Measurements from ENCODE around the gene AKT3.

Gene AKT3

DNA sequence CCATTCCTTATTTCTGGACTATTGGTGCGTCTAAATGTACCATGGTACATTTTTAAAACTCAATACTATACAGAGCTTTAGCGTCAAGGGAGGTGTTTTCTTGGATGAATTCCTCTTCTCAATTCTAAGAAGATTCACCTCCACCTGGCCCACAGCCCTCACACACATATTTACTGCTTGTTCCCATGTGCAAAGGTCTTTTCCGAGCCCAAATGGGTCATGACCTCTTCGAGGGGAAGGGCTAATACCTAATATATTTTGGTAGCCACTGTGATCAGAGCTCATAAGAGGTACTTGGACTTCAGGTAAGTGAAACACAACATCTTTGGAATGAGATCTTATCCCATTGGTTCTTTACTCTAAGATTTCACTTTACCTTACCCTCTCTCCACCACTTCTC lies 388.3 kb downstream of the AKT3 start:
- TF ChIP-seq, protein P1, sequence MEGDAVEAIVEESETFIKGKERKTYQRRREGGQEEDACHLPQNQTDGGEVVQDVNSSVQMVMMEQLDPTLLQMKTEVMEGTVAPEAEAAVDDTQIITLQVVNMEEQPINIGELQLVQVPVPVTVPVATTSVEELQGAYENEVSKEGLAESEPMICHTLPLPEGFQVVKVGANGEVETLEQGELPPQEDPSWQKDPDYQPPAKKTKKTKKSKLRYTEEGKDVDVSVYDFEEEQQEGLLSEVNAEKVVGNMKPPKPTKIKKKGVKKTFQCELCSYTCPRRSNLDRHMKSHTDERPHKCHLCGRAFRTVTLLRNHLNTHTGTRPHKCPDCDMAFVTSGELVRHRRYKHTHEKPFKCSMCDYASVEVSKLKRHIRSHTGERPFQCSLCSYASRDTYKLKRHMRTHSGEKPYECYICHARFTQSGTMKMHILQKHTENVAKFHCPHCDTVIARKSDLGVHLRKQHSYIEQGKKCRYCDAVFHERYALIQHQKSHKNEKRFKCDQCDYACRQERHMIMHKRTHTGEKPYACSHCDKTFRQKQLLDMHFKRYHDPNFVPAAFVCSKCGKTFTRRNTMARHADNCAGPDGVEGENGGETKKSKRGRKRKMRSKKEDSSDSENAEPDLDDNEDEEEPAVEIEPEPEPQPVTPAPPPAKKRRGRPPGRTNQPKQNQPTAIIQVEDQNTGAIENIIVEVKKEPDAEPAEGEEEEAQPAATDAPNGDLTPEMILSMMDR (IDR thresholded peaks at IDR 0.05; ENCODE audit: borderline replicate concordance, control extremely low read depth, extremely low read depth, insufficient read depth, missing control alignments): no peak
- DNase-seq (ENCODE audit: low spot score): no peak
- in situ Hi-C loops (cut with MboI; ENCODE audit: low sequenced_read_pairs, unreplicated experiment): no loop called here

- TF ChIP-seq, protein P1 (IDR thresholded peaks at IDR 0.05; ENCODE audit: borderline replicate concordance, control extremely low read depth, extremely low read depth, insufficient read depth, missing control alignments): no peak
- in situ Hi-C loops (cut with MboI; ENCODE audit: low sequenced_read_pairs, unreplicated experiment): no loop called here
- no peak for DNase-seq (ENCODE audit: low spot score)
Measured at GRCh38 chr1:243459059-243459458, 391.0 kb downstream of the AKT3 start.

DNA sequence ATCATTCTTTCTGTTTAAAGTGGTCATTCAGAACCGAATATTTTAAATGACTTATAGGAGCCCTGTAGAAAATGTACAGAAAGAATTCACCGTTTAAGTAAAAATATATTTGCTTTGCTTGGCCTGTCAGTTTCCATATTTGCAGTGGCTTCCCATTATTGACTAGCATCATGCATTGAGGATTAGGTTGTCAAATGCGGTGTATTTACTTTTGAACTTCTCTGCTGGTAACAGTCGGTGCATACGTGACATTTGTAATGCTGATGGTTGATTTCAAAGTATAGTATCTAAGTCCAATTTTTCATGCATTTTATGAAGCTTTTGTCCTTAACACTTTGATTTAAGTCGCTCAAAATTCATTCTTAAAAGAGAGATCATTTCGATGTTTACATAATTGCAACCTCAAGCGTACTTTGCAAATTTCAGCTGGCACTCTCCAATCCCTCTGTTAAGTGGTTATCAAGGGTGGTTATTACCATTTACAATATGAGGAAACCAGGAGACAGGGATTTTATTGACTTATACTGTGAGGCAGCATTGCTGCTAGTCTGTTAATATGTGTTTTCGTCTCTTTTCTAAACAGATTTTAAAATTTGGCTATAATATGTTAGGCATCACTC lies 392.6 kb downstream of the AKT3 start:
- TF ChIP-seq, protein P1 (IDR thresholded peaks at IDR 0.05; ENCODE audit: borderline replicate concordance, control extremely low read depth, extremely low read depth, insufficient read depth, missing control alignments): no peak
- no peak for DNase-seq (ENCODE audit: low spot score)
- in situ Hi-C loops (cut with MboI; ENCODE audit: low sequenced_read_pairs, unreplicated experiment): no loop called here

DNA sequence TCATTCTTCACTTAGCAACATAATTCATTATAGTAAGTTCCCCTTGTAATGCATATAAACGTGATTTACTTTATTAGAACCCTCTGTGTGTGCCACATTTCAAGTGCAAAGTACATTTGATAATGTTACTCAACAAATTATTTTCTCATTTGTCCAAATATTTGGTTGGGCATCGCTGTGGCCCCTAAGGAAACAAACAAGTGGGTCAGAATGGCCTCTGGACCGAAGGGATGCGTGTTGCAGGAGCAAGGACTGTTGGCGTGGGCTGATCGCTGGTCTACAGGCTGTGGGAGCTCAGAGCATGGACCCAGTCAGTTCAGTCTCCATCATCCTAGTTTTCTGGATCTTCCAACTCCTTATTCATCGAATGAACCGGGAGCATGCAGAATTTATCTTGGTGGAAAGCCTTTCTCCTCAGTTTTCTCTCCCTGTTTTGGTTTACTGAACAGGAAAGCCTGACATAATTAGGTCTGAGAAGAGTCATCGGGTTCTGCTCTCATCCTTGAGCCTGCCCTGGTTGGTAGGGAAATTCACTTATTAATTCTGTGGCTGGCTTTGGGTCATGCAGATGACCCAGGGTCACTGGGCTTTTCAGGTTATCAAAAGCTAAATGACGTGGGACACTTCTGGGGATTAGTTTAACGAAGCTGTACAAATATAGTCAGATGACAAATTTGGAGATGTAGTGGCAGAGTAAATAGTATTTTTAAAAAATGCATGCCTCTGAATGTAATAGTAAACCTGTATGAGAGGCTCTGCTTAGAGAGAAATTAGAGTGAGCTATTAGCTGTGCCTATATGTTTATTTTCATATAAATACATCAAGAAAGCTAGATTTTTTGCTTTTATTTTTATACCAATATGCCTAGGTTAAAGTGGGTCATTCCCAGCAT lies 394.0 kb downstream of the AKT3 start:
- in situ Hi-C loops (cut with MboI; ENCODE audit: low sequenced_read_pairs, unreplicated experiment): no loop called here
- TF ChIP-seq, protein P1 (IDR thresholded peaks at IDR 0.05; ENCODE audit: borderline replicate concordance, control extremely low read depth, extremely low read depth, insufficient read depth, missing control alignments): no peak
- DNase-seq (ENCODE audit: low spot score): no peak

- DNase-seq (ENCODE audit: low spot score): no peak
- TF ChIP-seq, protein P1 (IDR thresholded peaks at IDR 0.05; ENCODE audit: borderline replicate concordance, control extremely low read depth, extremely low read depth, insufficient read depth, missing control alignments): no peak
Measured at GRCh38 chr1:243454328-243454997, 395.6 kb downstream of the AKT3 start.

DNA sequence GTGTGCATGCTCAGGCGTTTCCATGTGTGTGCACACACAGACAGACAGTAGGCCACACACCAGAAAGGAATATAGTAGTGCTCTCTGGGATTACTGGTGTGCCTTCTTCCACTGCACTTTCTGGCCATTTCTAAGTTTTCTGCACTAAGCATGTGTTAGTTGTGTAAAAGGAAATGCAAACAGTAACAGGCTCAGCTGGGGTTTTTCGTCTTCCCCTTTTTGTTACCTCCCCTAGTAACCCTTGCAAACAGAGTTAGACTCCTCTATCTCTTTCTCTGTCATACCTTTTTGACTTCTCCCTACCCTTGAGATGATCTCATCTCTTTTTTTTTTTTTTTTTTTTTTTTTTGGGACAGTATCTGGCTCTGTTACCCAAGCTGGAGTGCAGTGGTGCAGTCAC lies 398.0 kb downstream of the AKT3 start:
- DNase-seq (ENCODE audit: low spot score): no peak
- TF ChIP-seq, protein P1 (IDR thresholded peaks at IDR 0.05; ENCODE audit: borderline replicate concordance, control extremely low read depth, extremely low read depth, insufficient read depth, missing control alignments): no peak
- in situ Hi-C loops (cut with MboI; ENCODE audit: low sequenced_read_pairs, unreplicated experiment): no loop called here

More at GRCh38 chr1:243454328-243454997, 395.6 kb downstream of the AKT3 start:
- in situ Hi-C loops (cut with MboI; ENCODE audit: low sequenced_read_pairs, unreplicated experiment): no loop called here

Measured in GM13976 (cell line).